Measurements from ENCODE around the gene USP17L30. TPM values are rescaled to one million over a fixed set of nuclear protein-coding genes. Genes with fewer than 3 reads are reported as not detected.

USP17L30 gene, protein sequence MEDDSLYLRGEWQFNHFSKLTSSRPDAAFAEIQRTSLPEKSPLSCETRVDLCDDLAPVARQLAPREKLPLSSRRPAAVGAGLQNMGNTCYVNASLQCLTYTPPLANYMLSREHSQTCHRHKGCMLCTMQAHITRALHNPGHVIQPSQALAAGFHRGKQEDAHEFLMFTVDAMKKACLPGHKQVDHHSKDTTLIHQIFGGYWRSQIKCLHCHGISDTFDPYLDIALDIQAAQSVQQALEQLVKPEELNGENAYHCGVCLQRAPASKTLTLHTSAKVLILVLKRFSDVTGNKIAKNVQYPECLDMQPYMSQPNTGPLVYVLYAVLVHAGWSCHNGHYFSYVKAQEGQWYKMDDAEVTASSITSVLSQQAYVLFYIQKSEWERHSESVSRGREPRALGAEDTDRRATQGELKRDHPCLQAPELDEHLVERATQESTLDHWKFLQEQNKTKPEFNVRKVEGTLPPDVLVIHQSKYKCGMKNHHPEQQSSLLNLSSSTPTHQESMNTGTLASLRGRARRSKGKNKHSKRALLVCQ
- total RNA-seq = not detected in 2 replicates

DNA sequence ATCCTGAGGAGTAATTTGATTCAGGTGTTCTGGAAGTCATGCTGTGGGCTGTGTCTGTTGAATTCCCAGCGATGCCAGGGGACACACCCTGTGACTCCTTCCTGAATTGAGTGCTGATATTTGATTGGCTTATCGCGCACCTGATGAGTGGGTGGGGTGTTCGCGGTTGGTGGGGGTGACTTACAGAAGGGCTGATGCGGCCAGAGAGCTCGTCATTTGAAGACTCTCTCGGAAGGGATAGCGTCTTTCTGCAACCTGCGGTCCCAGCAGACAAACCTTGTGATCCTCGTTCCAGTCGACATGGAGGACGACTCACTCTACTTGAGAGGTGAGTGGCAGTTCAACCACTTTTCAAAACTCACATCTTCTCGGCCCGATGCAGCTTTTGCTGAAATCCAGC is at the start of gene USP17L30:
Gene USP17L30 (plus strand): TSS at position 301 of the 400 bp plus-strand sequence. CDS start 0 bp downstream, at position 301.

DNA sequence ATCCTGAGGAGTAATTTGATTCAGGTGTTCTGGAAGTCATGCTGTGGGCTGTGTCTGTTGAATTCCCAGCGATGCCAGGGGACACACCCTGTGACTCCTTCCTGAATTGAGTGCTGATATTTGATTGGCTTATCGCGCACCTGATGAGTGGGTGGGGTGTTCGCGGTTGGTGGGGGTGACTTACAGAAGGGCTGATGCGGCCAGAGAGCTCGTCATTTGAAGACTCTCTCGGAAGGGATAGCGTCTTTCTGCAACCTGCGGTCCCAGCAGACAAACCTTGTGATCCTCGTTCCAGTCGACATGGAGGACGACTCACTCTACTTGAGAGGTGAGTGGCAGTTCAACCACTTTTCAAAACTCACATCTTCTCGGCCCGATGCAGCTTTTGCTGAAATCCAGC is 38.1 kb upstream of the USP17L30 start, which contains the start of gene USP17L24:
Gene USP17L24 (plus strand): TSS at position 301 of the 400 bp plus-strand sequence. CDS start 0 bp downstream, at position 301.

DNA sequence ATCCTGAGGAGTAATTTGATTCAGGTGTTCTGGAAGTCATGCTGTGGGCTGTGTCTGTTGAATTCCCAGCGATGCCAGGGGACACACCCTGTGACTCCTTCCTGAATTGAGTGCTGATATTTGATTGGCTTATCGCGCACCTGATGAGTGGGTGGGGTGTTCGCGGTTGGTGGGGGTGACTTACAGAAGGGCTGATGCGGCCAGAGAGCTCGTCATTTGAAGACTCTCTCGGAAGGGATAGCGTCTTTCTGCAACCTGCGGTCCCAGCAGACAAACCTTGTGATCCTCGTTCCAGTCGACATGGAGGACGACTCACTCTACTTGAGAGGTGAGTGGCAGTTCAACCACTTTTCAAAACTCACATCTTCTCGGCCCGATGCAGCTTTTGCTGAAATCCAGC is 33.3 kb upstream of the USP17L30 start, which contains the start of gene USP17L25:
Gene USP17L25 (plus strand): TSS at position 301 of the 400 bp plus-strand sequence. CDS start 0 bp downstream, at position 301.

DNA sequence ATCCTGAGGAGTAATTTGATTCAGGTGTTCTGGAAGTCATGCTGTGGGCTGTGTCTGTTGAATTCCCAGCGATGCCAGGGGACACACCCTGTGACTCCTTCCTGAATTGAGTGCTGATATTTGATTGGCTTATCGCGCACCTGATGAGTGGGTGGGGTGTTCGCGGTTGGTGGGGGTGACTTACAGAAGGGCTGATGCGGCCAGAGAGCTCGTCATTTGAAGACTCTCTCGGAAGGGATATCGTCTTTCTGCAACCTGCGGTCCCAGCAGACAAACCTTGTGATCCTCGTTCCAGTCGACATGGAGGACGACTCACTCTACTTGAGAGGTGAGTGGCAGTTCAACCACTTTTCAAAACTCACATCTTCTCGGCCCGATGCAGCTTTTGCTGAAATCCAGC is 28.6 kb upstream of the USP17L30 start, which contains the start of gene USP17L26:
Gene USP17L26 (plus strand): TSS at position 301 of the 400 bp plus-strand sequence. CDS start 0 bp downstream, at position 301.

DNA sequence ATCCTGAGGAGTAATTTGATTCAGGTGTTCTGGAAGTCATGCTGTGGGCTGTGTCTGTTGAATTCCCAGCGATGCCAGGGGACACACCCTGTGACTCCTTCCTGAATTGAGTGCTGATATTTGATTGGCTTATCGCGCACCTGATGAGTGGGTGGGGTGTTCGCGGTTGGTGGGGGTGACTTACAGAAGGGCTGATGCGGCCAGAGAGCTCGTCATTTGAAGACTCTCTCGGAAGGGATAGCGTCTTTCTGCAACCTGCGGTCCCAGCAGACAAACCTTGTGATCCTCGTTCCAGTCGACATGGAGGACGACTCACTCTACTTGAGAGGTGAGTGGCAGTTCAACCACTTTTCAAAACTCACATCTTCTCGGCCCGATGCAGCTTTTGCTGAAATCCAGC is 23.8 kb upstream of the USP17L30 start, which contains the start of gene USP17L5:
Gene USP17L5 (plus strand): TSS at position 301 of the 400 bp plus-strand sequence. CDS start 0 bp downstream, at position 301.

DNA sequence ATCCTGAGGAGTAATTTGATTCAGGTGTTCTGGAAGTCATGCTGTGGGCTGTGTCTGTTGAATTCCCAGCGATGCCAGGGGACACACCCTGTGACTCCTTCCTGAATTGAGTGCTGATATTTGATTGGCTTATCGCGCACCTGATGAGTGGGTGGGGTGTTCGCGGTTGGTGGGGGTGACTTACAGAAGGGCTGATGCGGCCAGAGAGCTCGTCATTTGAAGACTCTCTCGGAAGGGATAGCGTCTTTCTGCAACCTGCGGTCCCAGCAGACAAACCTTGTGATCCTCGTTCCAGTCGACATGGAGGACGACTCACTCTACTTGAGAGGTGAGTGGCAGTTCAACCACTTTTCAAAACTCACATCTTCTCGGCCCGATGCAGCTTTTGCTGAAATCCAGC is 19.1 kb upstream of the USP17L30 start, which contains the start of gene USP17L27:
Gene USP17L27 (plus strand): TSS at position 301 of the 400 bp plus-strand sequence. CDS start 0 bp downstream, at position 301.

DNA sequence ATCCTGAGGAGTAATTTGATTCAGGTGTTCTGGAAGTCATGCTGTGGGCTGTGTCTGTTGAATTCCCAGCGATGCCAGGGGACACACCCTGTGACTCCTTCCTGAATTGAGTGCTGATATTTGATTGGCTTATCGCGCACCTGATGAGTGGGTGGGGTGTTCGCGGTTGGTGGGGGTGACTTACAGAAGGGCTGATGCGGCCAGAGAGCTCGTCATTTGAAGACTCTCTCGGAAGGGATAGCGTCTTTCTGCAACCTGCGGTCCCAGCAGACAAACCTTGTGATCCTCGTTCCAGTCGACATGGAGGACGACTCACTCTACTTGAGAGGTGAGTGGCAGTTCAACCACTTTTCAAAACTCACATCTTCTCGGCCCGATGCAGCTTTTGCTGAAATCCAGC is 14.3 kb upstream of the USP17L30 start, which contains the start of gene USP17L28:
Gene USP17L28 (plus strand): TSS at position 301 of the 400 bp plus-strand sequence. CDS start 0 bp downstream, at position 301.

DNA sequence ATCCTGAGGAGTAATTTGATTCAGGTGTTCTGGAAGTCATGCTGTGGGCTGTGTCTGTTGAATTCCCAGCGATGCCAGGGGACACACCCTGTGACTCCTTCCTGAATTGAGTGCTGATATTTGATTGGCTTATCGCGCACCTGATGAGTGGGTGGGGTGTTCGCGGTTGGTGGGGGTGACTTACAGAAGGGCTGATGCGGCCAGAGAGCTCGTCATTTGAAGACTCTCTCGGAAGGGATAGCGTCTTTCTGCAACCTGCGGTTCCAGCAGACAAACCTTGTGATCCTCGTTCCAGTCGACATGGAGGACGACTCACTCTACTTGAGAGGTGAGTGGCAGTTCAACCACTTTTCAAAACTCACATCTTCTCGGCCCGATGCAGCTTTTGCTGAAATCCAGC is 9.6 kb upstream of the USP17L30 start, which contains the start of gene USP17L29:
Gene USP17L29 (plus strand): TSS at position 301 of the 400 bp plus-strand sequence. CDS start 0 bp downstream, at position 301.

Other genes with a start within 250 kb of the USP17L30 start
- not detected in 2 replicates for gene FAM90A26, start 192.7 kb upstream of the USP17L30 start, total RNA-seq
- gene USP17L10, start 152.5 kb upstream of the USP17L30 start, total RNA-seq = not detected in 2 replicates
- gene USP17L11, start 147.7 kb upstream of the USP17L30 start, total RNA-seq = not detected in 2 replicates
- not detected in 2 replicates for gene USP17L12, start 143.0 kb upstream of the USP17L30 start, total RNA-seq
- not detected in 2 replicates for gene USP17L13, start 138.2 kb upstream of the USP17L30 start, total RNA-seq
- not detected in 2 replicates for gene USP17L15, start 128.7 kb upstream of the USP17L30 start, total RNA-seq
- gene USP17L17, start 119.2 kb upstream of the USP17L30 start, total RNA-seq = not detected in 2 replicates
- not detected in 2 replicates for gene USP17L18, start 114.5 kb upstream of the USP17L30 start, total RNA-seq
- not detected in 2 replicates for gene USP17L19, start 109.8 kb upstream of the USP17L30 start, total RNA-seq
- not detected in 2 replicates for gene USP17L20, start 105.0 kb upstream of the USP17L30 start, total RNA-seq
- gene USP17L21, start 100.3 kb upstream of the USP17L30 start, total RNA-seq = not detected in 2 replicates
- not detected in 2 replicates for gene USP17L22, start 95.5 kb upstream of the USP17L30 start, total RNA-seq
- not detected in 2 replicates for gene USP17L24, start 38.0 kb upstream of the USP17L30 start, total RNA-seq
- gene USP17L25, start 33.2 kb upstream of the USP17L30 start, total RNA-seq = not detected in 2 replicates
- not detected in 2 replicates for gene USP17L26, start 28.5 kb upstream of the USP17L30 start, total RNA-seq
- gene USP17L5, start 23.7 kb upstream of the USP17L30 start, total RNA-seq = not detected in 2 replicates
- not detected in 2 replicates for gene USP17L27, start 19.0 kb upstream of the USP17L30 start, total RNA-seq
- gene USP17L28, start 14.2 kb upstream of the USP17L30 start, total RNA-seq = not detected in 2 replicates
- not detected in 2 replicates for gene USP17L29, start 9.5 kb upstream of the USP17L30 start, total RNA-seq
- not detected in 2 replicates for gene DEFB131A, start 81.3 kb downstream of the USP17L30 start, total RNA-seq